ENCODE measurements around the gene RFNG.

- no peak for TF ChIP-seq CTCF (IDR thresholded peaks at IDR 0.05)
- peak in 2 of 4 donors; percentile 26 to 79 for TF ChIP-seq POLR2A (IDR thresholded peaks at IDR 0.05)
- no peak for TF ChIP-seq EP300 (IDR thresholded peaks at IDR 0.05)
These were observed 37.8 kb downstream of the RFNG start for GRCh38 chr17:82013772-82014321.
